SU-DHL-6 (cell line): ENCODE data around the gene SMAD3.

ENCODE experiments used
- H2AFZ ChIP-seq: fragments of 200-600 bp; sonication (generic); 2 replicates; pipeline ENCODE4 v1.6.1; 2014; ENCODE audit warnings: low read depth, mild to moderate bottlenecking, moderate library complexity, mixed read lengths, antibody characterized with exemption, low read length; ENCODE audit not compliant: severe bottlenecking
- H3F3A ChIP-seq: fragments of 200-600 bp; shearing (Covaris generic); 2 replicates; pipeline ENCODE4 v1.6.0; 2016; ENCODE audit warnings: antibody characterized with exemption, mild to moderate bottlenecking; ENCODE audit not compliant: insufficient read depth
- H3K27ac ChIP-seq: fragments of 200-600 bp; sonication (generic); 2 replicates; pipeline ENCODE4 v1.5.1; 2016; ENCODE audit warnings: low read depth, mild to moderate bottlenecking, low read length, moderate library complexity, mixed read lengths
- H3K27me3 ChIP-seq: fragments of 200-600 bp; sonication (generic), shearing (Covaris generic); 2 replicates; pipeline ENCODE4 v1.6.0; 2014; ENCODE audit warnings: mild to moderate bottlenecking, low read length
- H3K36me3 ChIP-seq: fragments of 200-600 bp; sonication (generic); 2 replicates; pipeline ENCODE4 v1.6.1; 2014; ENCODE audit warnings: mild to moderate bottlenecking, low read length, mixed read lengths
- H3K4me2 ChIP-seq: fragments of 300-600, 200-600 bp; shearing (Covaris generic), sonication (generic); 2 replicates; pipeline ENCODE4 v1.6.0; 2014; ENCODE audit warnings: low read length, low read depth, mild to moderate bottlenecking; ENCODE audit not compliant: poor library complexity, severe bottlenecking
- H3K4me3 ChIP-seq: fragments of 200-600 bp; sonication (generic); 2 replicates; pipeline ENCODE4 v1.5.1; 2014; ENCODE audit warnings: antibody characterized with exemption, low read length, mild to moderate bottlenecking, mixed read lengths; ENCODE audit not compliant: insufficient read depth, poor library complexity, severe bottlenecking
- H3K79me2 ChIP-seq: fragments of 200-600 bp; sonication (generic); 2 replicates; pipeline ENCODE4 v1.6.1; 2014; ENCODE audit warnings: mild to moderate bottlenecking, low read length, moderate library complexity; ENCODE audit not compliant: insufficient read depth
- H3K9ac ChIP-seq: fragments of 200-600 bp; sonication (generic); 2 replicates; pipeline ENCODE4 v1.7.0; 2014; ENCODE audit warnings: mild to moderate bottlenecking, low read length
- H3K9me2 ChIP-seq: fragments of 200-600 bp; sonication (generic); replicated peaks from 2 replicates; pipeline ENCODE4 v1.6.1; 2014; ENCODE audit warnings: low read length; ENCODE audit not compliant: insufficient read depth
- H3K9me3 ChIP-seq: fragments of 200-600 bp; sonication (generic); 2 replicates; pipeline ENCODE4 v1.6.1; 2014; ENCODE audit warnings: low read length, mixed read lengths; ENCODE audit not compliant: insufficient read depth
- H4K20me1 ChIP-seq: fragments of 200-600 bp; sonication (generic); 2 replicates; pipeline ENCODE4 v1.6.1; 2014; ENCODE audit warnings: low read depth, mild to moderate bottlenecking, antibody characterized with exemption, low read length, moderate library complexity, mixed read lengths
- EZH2phosphoT487 ChIP-seq: fragments of 200-600 bp; sonication (generic), shearing (Covaris generic); conservative IDR thresholded peaks from 2 replicates; pipeline ENCODE4 v1.6.1; 2018; ENCODE audit warnings: mild to moderate bottlenecking, antibody characterized with exemption, low read length, moderate library complexity, mixed read lengths
- TF ChIP-seq, protein P1 (sequence below): fragments of 200-600 bp; sonication (generic); IDR thresholded peaks from one replicate; pipeline ENCODE4 v1.5.1; 2017; ENCODE audit warnings: antibody characterized with exemption, mild to moderate bottlenecking, low read length, moderate library complexity; ENCODE audit not compliant: insufficient read depth, poor library complexity, severe bottlenecking

SMAD3 gene

GRCh38 chr15:67110958-67111864 lies 45.8 kb downstream of the SMAD3 start:
- H3K9me3 ChIP-seq = peaks cover 8% of the 10 kb centered on the region; the same call in 1 of the 2 replicates
- H3K4me2 ChIP-seq = peak overlapping the region; percentile 44
- H2AFZ ChIP-seq = no peak overlapping the region
- no peaks in the 10 kb centered on the region for H3K36me3 ChIP-seq
- no peak overlapping the region for H3K4me3 ChIP-seq
- no peak overlapping the region for H3K9ac ChIP-seq
- no peaks in the 10 kb centered on the region for H3K9me2 ChIP-seq
- H3K79me2 ChIP-seq = peaks cover 20% of the 10 kb centered on the region
- 0 out of 2 replicates have a peak, but pooled peaks cover 4% of the 10 kb centered on the region for H3F3A ChIP-seq
- no peak for TF ChIP-seq EZH2phosphoT487
- TF ChIP-seq, protein P1, sequence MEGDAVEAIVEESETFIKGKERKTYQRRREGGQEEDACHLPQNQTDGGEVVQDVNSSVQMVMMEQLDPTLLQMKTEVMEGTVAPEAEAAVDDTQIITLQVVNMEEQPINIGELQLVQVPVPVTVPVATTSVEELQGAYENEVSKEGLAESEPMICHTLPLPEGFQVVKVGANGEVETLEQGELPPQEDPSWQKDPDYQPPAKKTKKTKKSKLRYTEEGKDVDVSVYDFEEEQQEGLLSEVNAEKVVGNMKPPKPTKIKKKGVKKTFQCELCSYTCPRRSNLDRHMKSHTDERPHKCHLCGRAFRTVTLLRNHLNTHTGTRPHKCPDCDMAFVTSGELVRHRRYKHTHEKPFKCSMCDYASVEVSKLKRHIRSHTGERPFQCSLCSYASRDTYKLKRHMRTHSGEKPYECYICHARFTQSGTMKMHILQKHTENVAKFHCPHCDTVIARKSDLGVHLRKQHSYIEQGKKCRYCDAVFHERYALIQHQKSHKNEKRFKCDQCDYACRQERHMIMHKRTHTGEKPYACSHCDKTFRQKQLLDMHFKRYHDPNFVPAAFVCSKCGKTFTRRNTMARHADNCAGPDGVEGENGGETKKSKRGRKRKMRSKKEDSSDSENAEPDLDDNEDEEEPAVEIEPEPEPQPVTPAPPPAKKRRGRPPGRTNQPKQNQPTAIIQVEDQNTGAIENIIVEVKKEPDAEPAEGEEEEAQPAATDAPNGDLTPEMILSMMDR = no peak
- no peaks in the 10 kb centered on the region for H3K27me3 ChIP-seq
- H3K27ac ChIP-seq = peak overlapping the region; percentile 56
- no peaks in the 10 kb centered on the region; the same call in 1 of the 2 replicates for H4K20me1 ChIP-seq

DNA sequence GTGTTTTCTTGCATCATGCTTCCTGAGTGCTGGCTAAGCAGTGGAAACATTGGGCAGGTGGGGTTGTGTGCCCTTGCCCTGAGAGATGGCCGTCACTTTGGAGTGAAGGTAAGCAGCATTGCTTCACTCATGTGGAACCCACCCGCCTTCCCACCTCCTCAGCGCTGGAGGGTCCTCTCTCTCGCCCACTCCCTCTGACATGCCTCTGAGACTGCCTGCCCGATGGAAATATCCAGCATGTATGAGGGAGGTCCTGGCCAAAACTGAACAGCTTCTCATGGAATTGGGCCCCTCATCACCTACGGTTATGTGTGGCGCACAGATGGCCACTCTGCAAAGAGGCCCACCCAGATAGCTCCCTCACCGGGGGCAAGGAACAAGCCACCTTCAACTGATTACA lies 48.6 kb downstream of the SMAD3 start:
- H3K79me2 ChIP-seq = peaks cover 20% of the 10 kb centered on the region
- no peaks in the 10 kb centered on the region for H3K9me2 ChIP-seq
- no peak overlapping the region for H3K4me2 ChIP-seq
- H3K27ac ChIP-seq = no peak overlapping the region
- peaks cover 8% of the 10 kb centered on the region; the same call in 1 of the 2 replicates for H3K9me3 ChIP-seq
- H2AFZ ChIP-seq = no peak overlapping the region
- no peak for TF ChIP-seq EZH2phosphoT487
- TF ChIP-seq, protein P1 = no peak
- no peak overlapping the region for H3K9ac ChIP-seq
- H4K20me1 ChIP-seq = no peaks in the 10 kb centered on the region; the same call in 1 of the 2 replicates
- H3K4me3 ChIP-seq = no peak overlapping the region
- 0 out of 2 replicates have a peak, but pooled peaks cover 4% of the 10 kb centered on the region for H3F3A ChIP-seq
- H3K27me3 ChIP-seq = no peaks in the 10 kb centered on the region
- H3K36me3 ChIP-seq = no peaks in the 10 kb centered on the region

DNA sequence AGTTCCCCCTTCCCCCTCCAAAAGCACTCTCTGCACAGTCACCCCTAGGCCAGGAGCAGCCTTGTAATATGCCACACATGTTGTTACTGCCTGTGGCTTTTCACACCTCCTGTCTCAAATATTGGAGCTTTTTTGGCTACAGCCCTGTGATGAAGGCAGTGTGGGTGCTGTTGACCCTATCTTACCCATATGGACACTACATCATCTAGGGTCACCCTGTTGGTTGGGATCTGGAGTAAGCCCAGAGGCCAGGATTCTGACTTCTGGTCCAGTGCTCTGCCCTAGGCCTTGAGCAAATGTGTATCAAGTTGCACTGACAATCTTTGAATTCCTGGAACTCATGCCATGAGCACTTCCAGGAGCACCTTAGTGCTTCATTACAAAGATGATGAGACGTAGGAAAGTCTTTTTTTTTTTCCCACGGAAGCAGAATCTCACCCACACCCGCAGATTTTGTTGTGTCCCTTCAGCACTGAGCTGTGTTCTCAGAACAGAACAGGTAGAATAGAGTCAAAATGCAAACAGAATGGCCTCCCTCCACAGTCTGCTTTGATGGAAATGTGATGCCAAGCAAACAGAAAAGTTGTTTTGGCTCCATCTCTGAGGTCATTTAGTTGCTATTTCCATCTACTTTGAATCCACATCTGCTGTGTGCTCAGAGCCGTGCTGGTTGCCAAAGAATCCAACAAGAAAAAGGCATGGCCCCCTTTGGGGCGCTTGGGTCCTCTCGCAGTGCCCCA lies 49.6 kb downstream of the SMAD3 start:
- no peak overlapping the region for H3K4me3 ChIP-seq
- H3K9me2 ChIP-seq = no peaks in the 10 kb centered on the region
- H3K79me2 ChIP-seq = peaks cover 20% of the 10 kb centered on the region
- H3K4me2 ChIP-seq = no peak overlapping the region
- no peak overlapping the region for H2AFZ ChIP-seq
- no peaks in the 10 kb centered on the region for H3K36me3 ChIP-seq
- TF ChIP-seq, protein P1 = no peak
- TF ChIP-seq EZH2phosphoT487 = no peak
- H3K9me3 ChIP-seq = peaks cover 8% of the 10 kb centered on the region; the same call in 1 of the 2 replicates
- H3K9ac ChIP-seq = no peak overlapping the region
- H4K20me1 ChIP-seq = no peaks in the 10 kb centered on the region; the same call in 1 of the 2 replicates
- no peaks in the 10 kb centered on the region for H3K27me3 ChIP-seq
- H3F3A ChIP-seq = 0 out of 2 replicates have a peak, but pooled peaks cover 2% of the 10 kb centered on the region
- no peak overlapping the region for H3K27ac ChIP-seq
